ENCODE measurements around the gene PDXP. TPM values are rescaled to one million over a fixed set of nuclear protein-coding genes. Genes with fewer than 3 reads are reported as not detected.

PDXP gene
- total and polyA plus RNA-seq, 2 experiments from 2014 or later, result 1.9 to 17.5 TPM

DNA sequence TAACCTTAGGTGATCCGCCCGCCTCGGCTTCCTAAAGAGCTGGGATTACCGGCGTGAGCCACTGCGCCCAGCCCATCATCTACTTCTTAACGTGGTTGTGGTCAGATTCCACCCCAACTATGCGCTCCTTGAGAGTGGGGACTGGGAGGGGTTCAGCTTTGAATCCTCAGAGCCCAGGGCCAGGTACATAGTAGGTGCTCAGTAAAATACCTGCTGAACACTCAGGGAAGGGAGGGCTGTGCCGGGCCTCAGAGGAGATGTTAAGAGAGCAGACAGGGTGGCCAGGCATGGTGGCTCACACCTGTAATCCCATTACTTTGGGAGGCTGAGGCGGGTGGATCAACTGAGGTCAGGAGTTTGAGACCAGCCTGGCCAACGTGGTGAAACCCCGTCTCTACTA is 15.7 kb downstream of the PDXP start:
- Histone ChIP-seq H3K4me1 (ENCODE audit: insufficient read depth) (peaks cover 14% of the 10 kb centered on the region), H3K27me3 (replicated peaks; ENCODE audit: insufficient read depth) (no peaks in the 10 kb centered on the region), H3F3A (ENCODE audit: insufficient read depth) (peaks cover 17% of the 10 kb centered on the region), H4K20me1 (ENCODE audit: insufficient read depth) (peaks cover 8% of the 10 kb centered on the region; the same call in 1 of the 2 replicates), H3K79me2 (ENCODE audit: insufficient read depth) (peaks cover 33% of the 10 kb centered on the region), H2AFZ (no peak overlapping the region), H3K9me3 (ENCODE audit: low read depth) (no peaks in the 10 kb centered on the region), H3K27ac (peak overlapping the region; percentile 82), H3K4me2 (ENCODE audit: unreplicated experiment) (peak overlapping the region; percentile 67), H3K9ac (peak overlapping the region; percentile 85), H3K9me2 (ENCODE audit: insufficient read depth) (no peaks in the 10 kb centered on the region), H3K36me3 (ENCODE audit: low read depth) (peaks cover 14% of the 10 kb centered on the region), H3K4me3 (no peak overlapping the region)
- WGBS, 2 experiments (ENCODE audit: low coverage in 1 of 2, low lambda C conversion rate in 2 of 2, missing lambda C conversion rate in 2 of 2), result 73 to 79% methylated on average over 12 of the region's 12 CpGs
- no peak for DNase-seq
- no peak for TF ChIP-seq EZH2phosphoT487 (IDR thresholded peaks at IDR 0.05; ENCODE audit: insufficient read depth, low read depth)
- TF ChIP-seq EZH2 (IDR thresholded peaks at IDR 0.05; ENCODE audit: insufficient read depth, poor library complexity, severe bottlenecking), result no peak
- in situ Hi-C loops (cut with MboI), result no loop called here

DNA sequence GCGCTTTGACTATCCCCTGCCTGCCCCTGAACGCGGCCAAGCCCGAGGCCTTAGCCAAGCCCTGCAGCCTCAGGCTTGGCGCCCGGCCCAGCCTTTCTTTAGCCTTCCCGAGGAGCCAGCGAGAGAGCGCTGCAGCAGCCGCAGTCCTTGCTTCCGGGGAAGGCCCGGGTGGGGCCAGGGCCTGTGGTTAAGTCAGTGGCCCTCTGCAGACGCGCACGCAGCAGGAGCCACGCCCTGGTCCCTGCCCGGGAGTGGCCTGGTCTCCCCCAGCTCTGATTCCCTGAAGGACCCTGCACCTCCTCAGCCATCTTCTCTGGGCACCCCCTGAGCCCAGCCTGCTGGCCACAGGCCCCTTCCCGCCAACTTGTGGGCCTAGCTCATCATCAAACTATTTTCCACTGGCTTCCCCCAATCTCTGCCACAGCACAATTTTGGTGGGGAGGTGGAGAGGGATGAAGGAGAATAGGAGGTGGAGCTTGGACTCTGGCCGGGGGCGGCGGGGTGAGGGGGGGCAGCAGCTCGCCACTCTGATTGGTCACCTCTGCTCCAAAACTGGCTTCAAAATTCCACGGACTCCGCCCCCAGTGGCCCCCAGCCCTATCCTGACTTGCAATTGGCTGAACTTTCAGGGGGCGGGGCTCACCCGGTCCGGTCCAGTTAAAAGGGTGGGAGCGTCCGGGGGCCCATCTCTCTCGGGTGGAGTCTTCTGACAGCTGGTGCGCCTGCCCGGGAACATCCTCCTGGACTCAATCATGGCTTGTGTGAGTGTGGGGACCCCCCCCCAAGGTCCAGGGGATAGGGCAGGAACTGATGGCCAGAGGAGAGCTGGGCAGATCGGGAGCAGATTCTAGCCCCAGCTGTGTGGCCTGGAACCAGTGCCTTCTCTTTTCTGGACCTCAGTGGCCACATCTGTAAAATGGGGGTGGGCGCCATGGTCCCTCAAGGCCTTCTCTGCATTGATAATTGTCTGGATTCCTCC is 16.7 kb downstream of the PDXP start, which contains the start of gene LGALS1:
TSS of gene LGALS1 (plus strand) at position 686 of the 979 bp plus-strand sequence. CDS start at position 753, 67 bp downstream.
- Histone ChIP-seq H3K9me2 (ENCODE audit: insufficient read depth) (no peaks in the 10 kb centered on the region), H3K4me1 (ENCODE audit: insufficient read depth) (peaks cover 14% of the 10 kb centered on the region), H3K36me3 (ENCODE audit: low read depth) (peaks cover 19% of the 10 kb centered on the region), H2AFZ (no peak within 1 kb of the TSS), H3K27ac (peak within 1 kb of the TSS; percentile 82), H3K9me3 (ENCODE audit: low read depth) (no peaks in the 10 kb centered on the region), H3K4me2 (ENCODE audit: unreplicated experiment) (peak within 1 kb of the TSS; percentile 100), H4K20me1 (ENCODE audit: insufficient read depth) (peaks cover 8% of the 10 kb centered on the region; the same call in 1 of the 2 replicates), H3F3A (ENCODE audit: insufficient read depth) (peaks cover 27% of the 10 kb centered on the region), H3K27me3 (replicated peaks; ENCODE audit: insufficient read depth) (no peaks in the 10 kb centered on the region), H3K4me3 (peak within 1 kb of the TSS; percentile 89), H3K79me2 (ENCODE audit: insufficient read depth) (peaks cover 33% of the 10 kb centered on the region), H3K9ac (peak within 1 kb of the TSS; percentile 85)
- in situ Hi-C loops (cut with MboI), result no loop called here
- 0 to 1% methylated on average over 33 to 34 of the region's 34 CpGs for WGBS, 2 experiments (ENCODE audit: low coverage in 1 of 2, low lambda C conversion rate in 2 of 2, missing lambda C conversion rate in 2 of 2)
- DNase-seq, result peak; percentile 99
- no peak for TF ChIP-seq EZH2phosphoT487 (IDR thresholded peaks at IDR 0.05; ENCODE audit: insufficient read depth, low read depth)
- no peak for TF ChIP-seq EZH2 (IDR thresholded peaks at IDR 0.05; ENCODE audit: insufficient read depth, poor library complexity, severe bottlenecking)

DNA sequence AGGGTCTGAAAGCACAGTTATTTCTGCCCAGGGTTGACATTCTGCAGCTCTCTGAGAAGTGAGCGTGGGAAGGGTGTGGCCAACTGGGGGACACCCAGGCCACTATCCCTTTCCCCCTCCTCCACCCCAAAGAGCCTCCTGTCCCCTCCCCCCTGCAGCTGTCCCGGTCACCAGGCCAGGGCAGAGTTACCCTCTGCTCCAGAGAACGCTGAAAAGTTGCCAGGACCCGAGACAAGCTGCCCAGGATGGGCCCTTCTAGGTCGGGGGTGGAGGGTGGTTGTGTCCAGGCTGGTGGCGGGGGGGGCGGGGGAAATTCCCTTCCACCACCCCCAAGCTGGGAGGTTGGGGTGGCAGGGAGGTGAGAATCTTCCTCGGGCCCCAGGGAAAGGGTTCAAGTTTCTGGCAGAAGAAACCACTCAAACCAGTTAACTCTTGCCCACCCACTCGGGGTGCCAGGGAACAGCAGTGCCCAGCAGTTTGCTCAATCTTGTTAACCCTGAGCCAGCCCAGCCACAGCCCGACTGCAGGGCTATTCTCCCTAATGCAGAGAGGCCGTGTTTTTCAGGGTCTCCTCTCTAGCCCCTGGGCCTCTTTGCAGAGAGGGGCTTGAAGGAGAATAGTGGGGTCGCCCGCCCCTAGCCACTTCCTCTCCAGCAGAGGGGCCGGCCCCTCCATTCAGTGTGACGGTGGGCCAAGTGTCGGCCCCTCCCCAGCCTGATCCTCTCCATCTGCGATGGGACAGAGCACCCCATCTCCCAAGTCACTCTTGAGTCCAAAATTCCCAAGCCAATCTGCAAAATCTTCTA is 17.6 kb downstream of the PDXP start:
- Histone ChIP-seq H3K9me2 (ENCODE audit: insufficient read depth) (no peaks in the 10 kb centered on the region), H3K4me3 (peak overlapping the region; percentile 89), H3K4me2 (ENCODE audit: unreplicated experiment) (peak overlapping the region; percentile 100), H3K79me2 (ENCODE audit: insufficient read depth) (peaks cover 33% of the 10 kb centered on the region), H3K27ac (peak overlapping the region; percentile 82), H3K9me3 (ENCODE audit: low read depth) (no peaks in the 10 kb centered on the region), H2AFZ (no peak overlapping the region), H3F3A (ENCODE audit: insufficient read depth) (peaks cover 35% of the 10 kb centered on the region), H3K27me3 (replicated peaks; ENCODE audit: insufficient read depth) (no peaks in the 10 kb centered on the region), H4K20me1 (ENCODE audit: insufficient read depth) (peaks cover 8% of the 10 kb centered on the region; the same call in 1 of the 2 replicates), H3K36me3 (ENCODE audit: low read depth) (peaks cover 19% of the 10 kb centered on the region), H3K4me1 (ENCODE audit: insufficient read depth) (peaks cover 14% of the 10 kb centered on the region), H3K9ac (peak overlapping the region; percentile 85)
- WGBS, 2 experiments (ENCODE audit: low coverage in 1 of 2, low lambda C conversion rate in 2 of 2, missing lambda C conversion rate in 2 of 2), result 2 to 3% methylated on average over 12 to 16 of the region's 17 CpGs
- no peak for TF ChIP-seq EZH2phosphoT487 (IDR thresholded peaks at IDR 0.05; ENCODE audit: insufficient read depth, low read depth)
- in situ Hi-C loops (cut with MboI), result no loop called here
- DNase-seq, result peak; percentile 68

Measured in GM23248 (cell line).